Measurements from ENCODE around the gene BOD1.

DNA sequence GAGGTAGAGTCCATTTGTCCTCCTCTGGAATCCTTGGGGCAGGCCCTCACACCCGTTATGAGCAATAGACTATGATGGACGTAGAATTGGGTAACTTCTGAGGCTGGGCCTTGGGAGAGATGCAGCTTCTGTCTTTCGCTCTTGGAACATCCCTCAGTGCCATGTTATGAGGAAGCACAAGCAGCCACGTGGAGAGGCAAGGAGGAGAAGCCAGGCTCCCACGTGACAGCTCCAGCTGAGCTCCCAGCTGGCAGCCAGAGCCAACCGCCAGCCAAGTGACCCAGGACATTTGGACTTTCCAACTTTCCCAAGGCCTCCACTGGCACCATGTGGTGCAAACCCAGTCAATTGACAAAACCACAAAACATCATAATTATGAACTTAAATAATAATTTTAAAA is 43.0 kb upstream of the BOD1 start:
- no peak for TF ChIP-seq TCF12 (IDR thresholded peaks at IDR 0.05; ENCODE audit: low read depth, low read length)
- TF ChIP-seq FOS (IDR thresholded peaks at IDR 0.05; ENCODE audit: borderline replicate concordance, extremely low read depth, insufficient read length), result no peak
- TF ChIP-seq SRF (IDR thresholded peaks at IDR 0.05; ENCODE audit: low read depth in 2 of 2, low read length in 2 of 2), result no peak
- no peak for TF ChIP-seq POLR2A (IDR thresholded peaks at IDR 0.05; ENCODE audit: low read depth, low read length)
- TF ChIP-seq EZH2 (IDR thresholded peaks at IDR 0.05; ENCODE audit: borderline replicate concordance, control insufficient read depth, low read depth, low read length), result no peak
- TF ChIP-seq FOXM1 (IDR thresholded peaks at IDR 0.05; ENCODE audit: low read depth, low read length), result no peak
- TF ChIP-seq GABPA (IDR thresholded peaks at IDR 0.05; ENCODE audit: low read depth), result no peak

Measured in GM12878 (cell line).